GM20000 (cell line): ENCODE results near the gene TACR2.
A peak's percentile ranks its signal among the peaks of the same experiment; 100 is the strongest.

ENCODE experiments used
- DNase-seq: peaks from one replicate; pipeline ENCODE4 v3.0.0; 2012; ENCODE audit warnings: low spot score
- CTCF ChIP-seq: IDR thresholded peaks from 2 replicates; pipeline ENCODE4 v1.5.1; 2012; ENCODE audit warnings: mild to moderate bottlenecking, control low read depth; ENCODE audit errors: extremely low read depth, missing control alignments

Gene TACR2

GRCh38 chr10:69415951-69416350, 767 bp downstream of the TACR2 start:
- DNase-seq: no peak
- TF ChIP-seq CTCF: no peak

DNA sequence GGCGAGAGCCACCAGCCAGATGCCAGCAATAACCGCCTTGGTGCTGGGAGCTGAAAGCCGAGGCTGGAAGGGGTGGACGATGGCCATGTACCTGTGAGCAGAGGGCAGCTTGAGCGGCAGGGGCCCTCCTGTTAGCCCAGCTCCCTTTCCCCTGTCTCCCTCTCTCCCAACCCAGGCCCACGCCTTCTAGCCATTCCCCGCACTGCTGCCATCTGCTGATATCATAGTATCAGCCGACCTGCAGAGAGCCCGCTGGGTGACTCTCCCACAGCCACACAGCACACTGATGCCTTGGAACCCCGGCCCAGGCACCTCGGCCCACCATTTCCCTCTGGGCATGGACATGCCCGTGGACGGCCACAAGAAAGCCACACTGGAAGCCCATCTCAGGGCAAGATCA, 1.7 kb downstream of the TACR2 start:
- TF ChIP-seq CTCF: no peak
- DNase-seq: no peak

DNA sequence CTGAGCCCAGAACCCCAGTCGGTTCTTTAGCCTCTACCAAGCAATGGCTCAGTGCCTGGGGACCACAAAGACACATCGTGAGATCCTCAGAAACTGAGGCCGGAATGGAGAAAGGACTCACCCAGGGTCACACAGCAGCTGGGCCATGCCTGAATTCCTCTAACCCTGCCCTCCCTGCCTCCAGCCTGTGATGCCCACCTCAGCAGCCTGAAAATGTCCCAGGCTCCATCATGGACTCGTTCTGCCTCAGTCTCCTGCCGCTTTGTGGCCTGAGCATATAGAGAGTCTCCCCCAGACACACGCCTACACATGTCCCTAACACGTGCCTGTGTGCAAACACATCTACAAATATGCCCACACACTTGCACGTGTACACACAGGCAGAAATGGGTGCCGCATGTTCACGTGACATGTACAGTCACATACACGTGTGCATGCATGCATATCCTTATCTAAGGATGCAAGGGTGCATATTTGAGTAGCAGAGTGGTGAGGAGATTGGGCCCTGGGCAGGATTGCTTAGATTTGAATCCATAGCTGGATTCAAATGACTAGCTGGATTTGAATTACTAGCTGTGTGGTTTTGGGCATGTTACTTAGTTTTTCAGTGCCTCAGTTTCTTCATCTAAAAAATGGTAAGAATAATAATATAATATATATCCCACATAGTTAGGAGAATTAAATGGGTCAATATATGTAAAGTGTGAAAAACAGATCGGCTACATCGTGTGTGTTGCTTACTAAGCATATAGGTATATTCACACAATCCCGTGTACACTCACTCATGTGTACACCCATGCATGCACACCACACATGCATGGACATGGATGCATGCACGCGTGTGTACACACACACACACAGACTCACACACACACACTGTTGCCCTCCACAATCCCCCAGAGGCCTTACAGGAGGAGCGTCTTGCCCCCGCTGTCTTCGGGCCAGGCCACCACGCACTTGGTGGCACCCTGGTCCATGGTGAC, 2.4 kb downstream of the TACR2 start:
- TF ChIP-seq CTCF: no peak
- DNase-seq: no peak

DNA sequence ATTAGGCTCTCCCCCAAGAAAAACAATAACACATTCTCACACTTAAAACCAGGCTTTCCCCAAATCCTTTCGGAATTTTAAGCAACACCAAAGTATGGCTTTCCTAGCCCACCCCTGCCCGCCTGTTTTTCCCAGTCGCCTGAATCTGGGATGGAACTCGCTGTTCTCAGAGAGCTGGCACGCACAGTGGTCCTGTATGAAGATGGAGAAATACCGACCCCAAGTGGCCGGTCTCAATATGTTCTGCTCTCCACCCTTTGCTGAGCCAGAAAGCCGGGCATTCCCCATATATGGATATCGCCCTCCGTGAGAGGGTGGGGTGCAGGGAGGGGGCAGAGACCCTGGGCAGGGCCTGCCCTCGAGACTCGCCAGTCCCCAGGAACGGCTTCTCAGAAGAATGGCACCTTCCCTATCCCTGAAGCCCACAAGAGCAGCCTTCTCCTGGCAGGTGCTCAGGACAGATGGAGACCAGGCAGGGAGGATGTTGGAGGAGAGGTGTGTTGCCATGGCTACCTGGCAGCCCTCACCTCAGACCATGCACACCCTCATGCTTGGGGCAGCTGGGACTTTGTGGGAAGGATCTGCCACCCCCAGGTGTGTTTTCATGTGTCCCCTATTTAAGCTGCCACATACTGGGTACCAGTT, 3.4 kb downstream of the TACR2 start:
- peak; percentile 69 for DNase-seq
- TF ChIP-seq CTCF: peak; percentile 56

DNA sequence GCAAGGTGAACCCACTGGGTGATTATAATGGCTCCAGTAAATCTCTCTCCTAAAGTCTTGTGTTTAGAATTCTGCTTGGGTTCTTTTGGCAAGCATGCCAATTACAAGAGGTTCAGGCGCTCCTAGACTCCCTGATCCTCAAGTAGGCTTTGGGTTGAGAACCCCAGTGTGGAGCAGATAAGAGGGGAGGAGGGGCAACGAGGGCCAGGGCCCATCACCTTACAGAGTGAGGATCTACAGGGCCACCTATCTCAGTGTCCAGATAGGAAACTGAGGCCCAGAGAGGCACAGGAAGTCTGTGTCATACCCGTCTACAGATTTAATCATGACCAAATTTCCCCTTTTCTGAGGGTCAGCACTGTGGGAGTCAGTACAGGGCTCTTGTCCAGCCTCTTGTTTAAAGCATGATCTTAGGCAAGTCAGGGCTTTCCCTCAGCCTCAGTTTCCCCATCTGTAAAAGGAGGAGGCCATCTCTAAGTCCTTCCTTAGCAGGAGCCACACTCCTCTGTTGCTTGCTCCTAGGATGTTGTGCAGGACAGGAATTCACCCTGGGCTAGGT, 4.4 kb downstream of the TACR2 start:
- no peak for DNase-seq
- no peak for TF ChIP-seq CTCF

DNA sequence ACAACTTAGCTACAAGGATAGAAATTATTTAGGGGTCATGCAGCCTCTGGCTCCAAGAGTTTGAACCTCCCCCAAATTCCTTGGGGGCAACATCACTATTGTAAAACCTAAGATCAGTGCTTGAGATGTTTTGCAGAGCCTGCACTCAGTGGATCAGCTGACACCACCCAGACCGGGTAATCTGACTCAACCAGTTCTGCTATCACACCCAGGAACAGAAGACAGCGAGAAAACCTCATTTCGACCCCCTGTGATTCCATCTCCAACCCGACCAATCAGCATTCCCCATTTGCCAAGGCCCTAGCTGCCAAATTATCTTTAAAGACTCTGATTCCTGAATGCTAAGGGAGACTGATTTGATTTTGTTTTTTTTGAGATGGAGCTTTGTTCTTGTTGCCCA, 5.2 kb downstream of the TACR2 start:
- DNase-seq: no peak
- TF ChIP-seq CTCF: no peak

- TF ChIP-seq CTCF: no peak
- no peak for DNase-seq
These were observed 6.2 kb downstream of the TACR2 start for GRCh38 chr10:69410487-69410886.
